Colonic mucosa (tissue), 4 donors: ENCODE results near the gene CSTB. TPM values are rescaled to one million over a fixed set of nuclear protein-coding genes. Genes with fewer than 3 reads are reported as not detected.

Experiments
- DNase-seq: peaks from one replicate; pipeline ENCODE4 v3.0.0-alpha.2; 2020
- H3K27ac ChIP-seq: fragments of 200-600 bp; one replicate; pipeline ENCODE4 v1.8.0; 2021
- H3K27me3 ChIP-seq: fragments of 200-600 bp; one replicate; pipeline ENCODE4 v1.8.0; 2021
- H3K36me3 ChIP-seq: fragments of 200-600 bp; one replicate; pipeline ENCODE4 v1.8.0; 2021
- H3K4me1 ChIP-seq: fragments of 200-600 bp; one replicate; pipeline ENCODE4 v1.8.0; 2021; ENCODE audit warnings: mild to moderate bottlenecking
- H3K4me3 ChIP-seq: fragments of 200-600 bp; one replicate; pipeline ENCODE4 v1.8.0; 2021
- H3K9ac ChIP-seq, 2 donors: one replicate each; pipeline ENCODE4 v1.7.0; 2013; ENCODE audit warnings: control low read depth in 2 of 2, low read depth in 2 of 2, low read length in 2 of 2
- H3K9me3 ChIP-seq: fragments of 200-600 bp; one replicate; pipeline ENCODE4 v1.8.0; 2021
- intact Hi-C: fragments of 100-400 bp; cut with DNase I; formaldehyde crosslinking; loops from one replicate; pipeline ENCODE4 v1.14.1; 2022
- total RNA-seq, 2 donors: library from RNA; stranded (reverse); fragmentation: NEBNext Ultra II Directional in 1 of 2; extraction: Animal tissue kit (Norgen Biotek cat#: 25700) in 1 of 2; gene quantifications; one replicate each; pipeline ENCODE4 v1.2.1, GENCODE V29; 2021
- TF ChIP-seq, protein P1 (sequence below): fragments of 200-600 bp; IDR thresholded peaks from one replicate; pipeline ENCODE4 v1.8.0; 2022; ENCODE audit warnings: antibody characterized with exemption, mild to moderate bottlenecking
- donor health status: healthy.
- donor health status: DM: no; HTN: no; CAD: no.
- donor health status: DM: no; HTN: no; CAD: no.

The CSTB gene
- total RNA-seq, 2 donors from 2014 or later: 67.5 to 86.6 TPM

- H3K36me3 ChIP-seq: peaks cover 8% of the 10 kb centered on the region
- TF ChIP-seq, protein P1, sequence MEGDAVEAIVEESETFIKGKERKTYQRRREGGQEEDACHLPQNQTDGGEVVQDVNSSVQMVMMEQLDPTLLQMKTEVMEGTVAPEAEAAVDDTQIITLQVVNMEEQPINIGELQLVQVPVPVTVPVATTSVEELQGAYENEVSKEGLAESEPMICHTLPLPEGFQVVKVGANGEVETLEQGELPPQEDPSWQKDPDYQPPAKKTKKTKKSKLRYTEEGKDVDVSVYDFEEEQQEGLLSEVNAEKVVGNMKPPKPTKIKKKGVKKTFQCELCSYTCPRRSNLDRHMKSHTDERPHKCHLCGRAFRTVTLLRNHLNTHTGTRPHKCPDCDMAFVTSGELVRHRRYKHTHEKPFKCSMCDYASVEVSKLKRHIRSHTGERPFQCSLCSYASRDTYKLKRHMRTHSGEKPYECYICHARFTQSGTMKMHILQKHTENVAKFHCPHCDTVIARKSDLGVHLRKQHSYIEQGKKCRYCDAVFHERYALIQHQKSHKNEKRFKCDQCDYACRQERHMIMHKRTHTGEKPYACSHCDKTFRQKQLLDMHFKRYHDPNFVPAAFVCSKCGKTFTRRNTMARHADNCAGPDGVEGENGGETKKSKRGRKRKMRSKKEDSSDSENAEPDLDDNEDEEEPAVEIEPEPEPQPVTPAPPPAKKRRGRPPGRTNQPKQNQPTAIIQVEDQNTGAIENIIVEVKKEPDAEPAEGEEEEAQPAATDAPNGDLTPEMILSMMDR: no peak
- intact Hi-C loops: no loop called here
- H3K9ac ChIP-seq: peak overlapping the region; percentile 70 to 78
- H3K27ac ChIP-seq: no peak overlapping the region
- no peak for DNase-seq
- no peaks in the 10 kb centered on the region for H3K27me3 ChIP-seq
- H3K4me1 ChIP-seq: peaks cover 9% of the 10 kb centered on the region
- peak overlapping the region; percentile 73 for H3K4me3 ChIP-seq
- no peaks in the 10 kb centered on the region for H3K9me3 ChIP-seq
Measured at GRCh38 chr21:43790010-43790524, 14.0 kb upstream of the CSTB start.

- DNase-seq: peak; percentile 90
- Histone ChIP-seq H3K9ac (peak within 1 kb of the TSS; percentile 78), H3K9me3 (no peaks in the 10 kb centered on the region), H3K27me3 (no peaks in the 10 kb centered on the region), H3K4me3 (peak within 1 kb of the TSS; percentile 73), H3K4me1 (peaks cover 9% of the 10 kb centered on the region), H3K36me3 (peaks cover 8% of the 10 kb centered on the region), H3K27ac (peak within 1 kb of the TSS; percentile 95)
- intact Hi-C loops: no loop called here
- TF ChIP-seq, protein P1: peak; percentile 100
Measured at GRCh38 chr21:43789276-43790009, 13.3 kb upstream of the CSTB start, which contains the start of gene RRP1. Gene RRP1 (plus strand): TSS chr21:43789577. CDS start chr21:43789630, 53 bp downstream.

GRCh38 chr21:43786807-43787440 is 10.8 kb upstream of the CSTB start:
- intact Hi-C loops: no loop called here
- Histone ChIP-seq H3K27me3 (no peaks in the 10 kb centered on the region), H3K4me3 (no peak overlapping the region), H3K9me3 (no peaks in the 10 kb centered on the region), H3K9ac (no peak overlapping the region), H3K27ac (no peak overlapping the region), H3K4me1 (peaks cover 9% of the 10 kb centered on the region), H3K36me3 (no peaks in the 10 kb centered on the region)
- TF ChIP-seq, protein P1: no peak
- DNase-seq: no peak

DNA sequence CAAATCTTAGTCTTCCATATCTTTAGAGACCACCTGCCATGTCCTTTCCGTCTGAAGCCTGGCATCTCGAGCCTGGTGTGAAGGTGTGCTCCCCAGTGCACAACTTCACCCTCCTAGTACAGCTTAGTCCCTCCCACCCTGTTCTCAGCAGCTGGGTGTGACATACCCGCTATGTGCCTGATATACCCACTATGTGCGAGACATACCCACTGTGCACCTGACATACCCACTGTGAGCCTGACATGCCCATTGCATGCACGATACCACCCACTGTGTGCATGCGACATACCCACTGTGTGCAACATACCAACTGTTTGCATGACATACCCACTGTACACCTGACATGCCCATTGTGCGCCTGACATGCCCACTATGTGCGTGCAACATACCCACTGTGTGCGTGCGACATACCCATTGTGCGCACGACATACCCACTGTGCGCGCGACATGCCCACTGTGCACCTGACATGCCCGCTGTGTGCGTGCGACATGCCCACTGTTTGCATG is 10.2 kb upstream of the CSTB start:
- Histone ChIP-seq H3K9ac (no peak overlapping the region), H3K4me1 (peaks cover 9% of the 10 kb centered on the region), H3K27ac (no peak overlapping the region), H3K9me3 (no peaks in the 10 kb centered on the region), H3K27me3 (no peaks in the 10 kb centered on the region), H3K36me3 (no peaks in the 10 kb centered on the region), H3K4me3 (no peak overlapping the region)
- no peak for DNase-seq
- TF ChIP-seq, protein P1: no peak
- intact Hi-C loops: no loop called here

- H3K27ac ChIP-seq: no peak overlapping the region
- intact Hi-C loops: no loop called here
- no peak for DNase-seq
- no peaks in the 10 kb centered on the region for H3K9me3 ChIP-seq
- H3K27me3 ChIP-seq: no peaks in the 10 kb centered on the region
- H3K4me1 ChIP-seq: peaks cover 2% of the 10 kb centered on the region
- no peak overlapping the region for H3K4me3 ChIP-seq
- TF ChIP-seq, protein P1: no peak
- H3K36me3 ChIP-seq: no peaks in the 10 kb centered on the region
- no peak overlapping the region for H3K9ac ChIP-seq
Measured at GRCh38 chr21:43785134-43785533, 9.0 kb upstream of the CSTB start.
